ENCODE data around the gene RCOR1.

RCOR1 gene

GRCh38 chr14:102551995-102552705 lies 40.3 kb upstream of the RCOR1 start:
- no peaks in the 10 kb centered on the region for H3K9me3 ChIP-seq (ENCODE audit: low read length)
- no peaks in the 10 kb centered on the region for H3K36me3 ChIP-seq (ENCODE audit: insufficient read depth, low read length)
- no peaks in the 10 kb centered on the region for H4K20me1 ChIP-seq (ENCODE audit: insufficient read depth, low read length)
- H3K9me2 ChIP-seq (ENCODE audit: low read depth, low read length), result no peaks in the 10 kb centered on the region
- no peaks in the 10 kb centered on the region for H3K27me3 ChIP-seq (ENCODE audit: insufficient read depth, low read length)
- H3K27ac ChIP-seq (ENCODE audit: low read depth, low read length, poor library complexity, severe bottlenecking), result no peak overlapping the region
- H3F3A ChIP-seq (ENCODE audit: insufficient read depth, low read length), result no peaks in the 10 kb centered on the region
- H3K79me2 ChIP-seq (ENCODE audit: insufficient read depth, low read length), result no peaks in the 10 kb centered on the region
- no peak overlapping the region for H3K4me2 ChIP-seq (ENCODE audit: low read length)
- no peak overlapping the region for H3K4me3 ChIP-seq (ENCODE audit: low read depth, low read length, poor library complexity, severe bottlenecking)
- H3K4me1 ChIP-seq (ENCODE audit: insufficient read depth, low read length, severe bottlenecking), result peaks cover 11% of the 10 kb centered on the region
- TF ChIP-seq EZH2 (IDR thresholded peaks at IDR 0.05; ENCODE audit: borderline replicate concordance, low read length) (no peak), CTCF (IDR thresholded peaks at IDR 0.05; ENCODE audit: low read length) (no peak)
- no peak overlapping the region for H3K9ac ChIP-seq (ENCODE audit: low read length)
- H2AFZ ChIP-seq (ENCODE audit: low read length), result no peak overlapping the region

- Histone ChIP-seq H2AFZ (ENCODE audit: low read length) (no peak overlapping the region), H3K9me3 (ENCODE audit: low read length) (no peaks in the 10 kb centered on the region), H3K4me2 (ENCODE audit: low read length) (peak overlapping the region; percentile 66), H3K27ac (ENCODE audit: low read depth, low read length, poor library complexity, severe bottlenecking) (no peak overlapping the region), H4K20me1 (ENCODE audit: insufficient read depth, low read length) (no peaks in the 10 kb centered on the region), H3K9me2 (ENCODE audit: low read depth, low read length) (no peaks in the 10 kb centered on the region), H3K4me1 (ENCODE audit: insufficient read depth, low read length, severe bottlenecking) (peaks cover 14% of the 10 kb centered on the region), H3K9ac (ENCODE audit: low read length) (peak overlapping the region; percentile 58), H3K27me3 (ENCODE audit: insufficient read depth, low read length) (no peaks in the 10 kb centered on the region), H3F3A (ENCODE audit: insufficient read depth, low read length) (no peaks in the 10 kb centered on the region), H3K36me3 (ENCODE audit: insufficient read depth, low read length) (no peaks in the 10 kb centered on the region), H3K79me2 (ENCODE audit: insufficient read depth, low read length) (no peaks in the 10 kb centered on the region), H3K4me3 (ENCODE audit: low read depth, low read length, poor library complexity, severe bottlenecking) (peak overlapping the region; percentile 58)
- no peak for TF ChIP-seq EZH2 (IDR thresholded peaks at IDR 0.05; ENCODE audit: borderline replicate concordance, low read length)
- no peak for TF ChIP-seq CTCF (IDR thresholded peaks at IDR 0.05; ENCODE audit: low read length)
Measured at GRCh38 chr14:102554821-102555819, 37.3 kb upstream of the RCOR1 start.

DNA sequence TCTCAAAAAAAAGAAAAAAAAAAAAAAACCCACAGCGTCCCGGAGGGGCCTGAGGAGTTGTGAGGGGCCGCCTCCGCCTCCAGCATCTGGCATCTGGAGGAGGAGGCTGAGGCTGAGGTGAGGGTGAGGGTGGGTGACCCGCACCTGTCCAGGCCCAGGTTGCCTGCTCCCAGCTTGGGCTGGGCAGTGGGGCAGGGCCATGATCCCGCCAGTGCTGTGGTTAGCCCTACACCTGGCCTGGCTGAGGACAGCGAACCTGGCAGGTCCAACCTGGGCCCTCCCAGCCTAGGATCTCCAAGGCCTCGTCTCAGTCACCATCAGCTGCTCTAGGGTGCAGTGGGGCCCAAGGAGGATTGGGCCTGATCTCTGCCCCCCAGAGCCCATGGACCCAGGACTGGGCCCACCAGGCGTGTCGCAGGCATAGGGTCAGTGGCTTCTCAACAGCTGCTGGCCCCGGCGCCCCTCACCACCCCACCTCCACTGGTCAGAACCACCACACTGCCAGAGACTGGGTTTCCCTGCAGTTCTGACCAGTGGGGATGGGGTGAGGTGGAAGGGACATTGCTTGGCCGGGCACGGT lies 36.3 kb upstream of the RCOR1 start:
- H3K27ac ChIP-seq (ENCODE audit: low read depth, low read length, poor library complexity, severe bottlenecking), result no peak overlapping the region
- no peaks in the 10 kb centered on the region for H3K27me3 ChIP-seq (ENCODE audit: insufficient read depth, low read length)
- H4K20me1 ChIP-seq (ENCODE audit: insufficient read depth, low read length), result no peaks in the 10 kb centered on the region
- H3K36me3 ChIP-seq (ENCODE audit: insufficient read depth, low read length), result no peaks in the 10 kb centered on the region
- H3K79me2 ChIP-seq (ENCODE audit: insufficient read depth, low read length), result no peaks in the 10 kb centered on the region
- no peak overlapping the region for H2AFZ ChIP-seq (ENCODE audit: low read length)
- peaks cover 23% of the 10 kb centered on the region for H3K4me1 ChIP-seq (ENCODE audit: insufficient read depth, low read length, severe bottlenecking)
- H3K9me2 ChIP-seq (ENCODE audit: low read depth, low read length), result no peaks in the 10 kb centered on the region
- H3K9me3 ChIP-seq (ENCODE audit: low read length), result no peaks in the 10 kb centered on the region
- H3K4me3 ChIP-seq (ENCODE audit: low read depth, low read length, poor library complexity, severe bottlenecking), result no peak overlapping the region
- no peak overlapping the region for H3K9ac ChIP-seq (ENCODE audit: low read length)
- TF ChIP-seq EZH2 (IDR thresholded peaks at IDR 0.05; ENCODE audit: borderline replicate concordance, low read length) (no peak), CTCF (IDR thresholded peaks at IDR 0.05; ENCODE audit: low read length) (no peak)
- no peak overlapping the region for H3K4me2 ChIP-seq (ENCODE audit: low read length)
- no peaks in the 10 kb centered on the region for H3F3A ChIP-seq (ENCODE audit: insufficient read depth, low read length)

All from OCI-LY1 (cell line).